Astrocyte (in vitro differentiated cells and primary cell): ENCODE measurements around the gene PITX1. TPM values are rescaled to one million over a fixed set of nuclear protein-coding genes. Genes with fewer than 3 reads are reported as not detected.

Source experiments
- DNase-seq: peaks from one replicate; pipeline ENCODE4 v3.0.0-alpha.2; 2010; ENCODE audit warnings: low read depth
- FAIRE-seq: peaks from 2 replicates; lab custom pipeline; 2011; peaks lifted over from hg19 to GRCh38; lab: Jason Lieb, UNC
- H2AFZ ChIP-seq: 2 replicates; pipeline ENCODE4 v1.6.0; 2012; ENCODE audit warnings: low read depth, low read length, inconsistent platforms
- H3K27ac ChIP-seq: 2 replicates; pipeline ENCODE4 v1.5.1; 2011; ENCODE audit warnings: low read depth, low read length, inconsistent platforms
- H3K27me3 ChIP-seq: 2 replicates; pipeline ENCODE4 v1.6.0; 2011; ENCODE audit warnings: low read length, inconsistent platforms; ENCODE audit not compliant: insufficient read depth
- H3K36me3 ChIP-seq: 2 replicates; pipeline ENCODE4 v1.5.1; 2011; ENCODE audit warnings: low read length, inconsistent platforms; ENCODE audit not compliant: insufficient read depth
- H3K4me1 ChIP-seq: 2 replicates; pipeline ENCODE4 v1.5.1; 2011; ENCODE audit warnings: low read length, inconsistent platforms; ENCODE audit not compliant: insufficient read depth
- H3K4me2 ChIP-seq: 2 replicates; pipeline ENCODE4 v1.6.0; 2012; ENCODE audit warnings: low read length, inconsistent platforms
- H3K4me3 ChIP-seq: 2 replicates; pipeline ENCODE4 v1.5.1; 2011; ENCODE audit warnings: low read depth, mild to moderate bottlenecking, low read length, inconsistent platforms; ENCODE audit not compliant: insufficient read depth
- H3K79me2 ChIP-seq: 2 replicates; pipeline ENCODE4 v1.6.0; 2012; ENCODE audit warnings: mild to moderate bottlenecking, low read length, inconsistent platforms; ENCODE audit not compliant: insufficient read depth
- H3K9ac ChIP-seq: 2 replicates; pipeline ENCODE4 v1.6.0; 2012; ENCODE audit warnings: mild to moderate bottlenecking, low read length, inconsistent platforms
- H3K9me3 ChIP-seq: 2 replicates; pipeline ENCODE4 v1.5.1; 2012; ENCODE audit warnings: low read depth, mild to moderate bottlenecking, low read length, inconsistent platforms; ENCODE audit not compliant: insufficient read depth
- H4K20me1 ChIP-seq: 2 replicates; pipeline ENCODE4 v1.6.0; 2012; ENCODE audit warnings: low read length, inconsistent platforms; ENCODE audit not compliant: insufficient read depth
- H3K27ac Mint-ChIP-seq: one replicate; pipeline ENCODE4 v1.8.0; 2021; ENCODE audit warnings: mild to moderate bottlenecking, mixed read lengths; ENCODE audit not compliant: unreplicated experiment
- H3K27me3 Mint-ChIP-seq: one replicate; pipeline ENCODE4 v1.8.0; 2021; ENCODE audit warnings: low read depth, mixed read lengths; ENCODE audit not compliant: unreplicated experiment
- H3K36me3 Mint-ChIP-seq: one replicate; pipeline ENCODE4 v1.8.0; 2021; ENCODE audit warnings: low read depth, mixed read lengths; ENCODE audit not compliant: unreplicated experiment
- H3K4me1 Mint-ChIP-seq: one replicate; pipeline ENCODE4 v1.8.0; 2021; ENCODE audit warnings: low read depth, mixed read lengths; ENCODE audit not compliant: unreplicated experiment
- H3K4me3 Mint-ChIP-seq: one replicate; pipeline ENCODE4 v1.8.0; 2021; ENCODE audit warnings: mild to moderate bottlenecking, moderate library complexity, mixed read lengths; ENCODE audit not compliant: unreplicated experiment
- H3K9me3 Mint-ChIP-seq: one replicate; pipeline ENCODE4 v1.8.0; 2021; ENCODE audit warnings: mild to moderate bottlenecking, mixed read lengths; ENCODE audit not compliant: unreplicated experiment
- CTCF ChIP-seq: IDR thresholded peaks from 2 replicates; pipeline ENCODE4 v1.5.1; 2011; ENCODE audit warnings: low read depth, mild to moderate bottlenecking, inconsistent platforms, low read length, moderate library complexity; ENCODE audit not compliant: insufficient read depth
- EZH2 ChIP-seq: IDR thresholded peaks from 2 replicates; pipeline ENCODE4 v1.6.1; 2012; ENCODE audit warnings: mild to moderate bottlenecking, low read length, inconsistent platforms; ENCODE audit not compliant: insufficient read depth
- total RNA-seq: library from RNA; stranded (reverse); gene quantifications from 2 replicates; pipeline ENCODE4 v1.2.1, GENCODE V29; 2021

PITX1 gene
- total RNA-seq, 1 donor from 2014 or later = 0.52 TPM

GRCh38 chr5:135059000-135059923 lies 25.2 kb upstream of the PITX1 start:
- no peaks in the 10 kb centered on the region for H3K9me3 ChIP-seq
- H3K79me2 ChIP-seq = no peaks in the 10 kb centered on the region
- no peak overlapping the region for H3K4me3 Mint-ChIP-seq
- no peak overlapping the region for H3K9ac ChIP-seq
- no peaks in the 10 kb centered on the region for H3K4me1 ChIP-seq
- no peaks in the 10 kb centered on the region for H3K36me3 ChIP-seq
- H3K27me3 Mint-ChIP-seq = peaks cover 87% of the 10 kb centered on the region
- TF ChIP-seq EZH2 = no peak
- TF ChIP-seq CTCF = no peak
- H3K27ac Mint-ChIP-seq = no peak overlapping the region
- no peak overlapping the region for H3K4me3 ChIP-seq
- peaks cover 23% of the 10 kb centered on the region for H3K27me3 ChIP-seq
- no peaks in the 10 kb centered on the region for H3K36me3 Mint-ChIP-seq
- H2AFZ ChIP-seq = no peak overlapping the region
- no peaks in the 10 kb centered on the region for H4K20me1 ChIP-seq
- FAIRE-seq (no peak), DNase-seq (no peak)
- H3K27ac ChIP-seq = no peak overlapping the region
- H3K4me2 ChIP-seq = no peak overlapping the region
- peaks cover 5% of the 10 kb centered on the region for H3K4me1 Mint-ChIP-seq
- H3K9me3 Mint-ChIP-seq = peaks cover 6% of the 10 kb centered on the region

- H3K36me3 ChIP-seq = no peaks in the 10 kb centered on the region
- no peaks in the 10 kb centered on the region for H3K9me3 ChIP-seq
- H3K27me3 ChIP-seq = peaks cover 29% of the 10 kb centered on the region
- TF ChIP-seq CTCF (no peak), EZH2 (no peak)
- Mint-ChIP-seq H3K27me3 (peaks cover 91% of the 10 kb centered on the region), H3K9me3 (peaks cover 6% of the 10 kb centered on the region), H3K4me3 (no peak overlapping the region), H3K4me1 (no peaks in the 10 kb centered on the region), H3K27ac (no peak overlapping the region), H3K36me3 (no peaks in the 10 kb centered on the region)
- DNase-seq (no peak), FAIRE-seq (no peak)
- H3K27ac ChIP-seq = no peak overlapping the region
- no peaks in the 10 kb centered on the region for H3K79me2 ChIP-seq
- no peak overlapping the region for H3K4me2 ChIP-seq
- H3K4me3 ChIP-seq = no peak overlapping the region
- H3K4me1 ChIP-seq = no peaks in the 10 kb centered on the region
- H2AFZ ChIP-seq = no peak overlapping the region
- H4K20me1 ChIP-seq = no peaks in the 10 kb centered on the region
- H3K9ac ChIP-seq = no peak overlapping the region
These were observed 24.3 kb upstream of the PITX1 start for GRCh38 chr5:135058331-135058732.

- Histone ChIP-seq H3K27me3 (peaks cover 35% of the 10 kb centered on the region), H3K4me1 (no peaks in the 10 kb centered on the region), H3K4me3 (no peak overlapping the region), H3K27ac (no peak overlapping the region), H2AFZ (no peak overlapping the region), H3K79me2 (no peaks in the 10 kb centered on the region), H4K20me1 (no peaks in the 10 kb centered on the region), H3K9ac (no peak overlapping the region), H3K9me3 (no peaks in the 10 kb centered on the region), H3K4me2 (no peak overlapping the region), H3K36me3 (no peaks in the 10 kb centered on the region)
- Mint-ChIP-seq H3K9me3 (peaks cover 6% of the 10 kb centered on the region), H3K27ac (no peak overlapping the region), H3K4me3 (no peak overlapping the region), H3K36me3 (no peaks in the 10 kb centered on the region), H3K4me1 (no peaks in the 10 kb centered on the region), H3K27me3 (peaks cover 95% of the 10 kb centered on the region)
- DNase-seq (no peak), FAIRE-seq (no peak)
- no peak for TF ChIP-seq CTCF
- TF ChIP-seq EZH2 = no peak
These were observed 23.2 kb upstream of the PITX1 start for GRCh38 chr5:135057233-135057632.
